K562 (cell line): ENCODE results near the gene TIPARP. TPM values are rescaled to one million over a fixed set of nuclear protein-coding genes. Genes with fewer than 3 reads are reported as not detected.

ENCODE experiments used
- ATAC-seq: fragments of 200-7000 bp; cut with Tn5 transposase; 3 replicates; pipeline ENCODE4 v1.9.1; 2020; ENCODE audit warnings: moderate library complexity
- BruUV-seq: library from RNA; stranded (reverse); fragments of 400-500 nt; replicated peaks from 2 replicates; lab custom pipeline; 2021; lab: Mats Ljungman, UMichigan
- CTCF ChIA-PET: fragments of 300-600 bp; formaldehyde crosslinking; extraction: SDS; loops from one replicate; lab custom pipeline; 2021; ENCODE audit warnings: low intra/inter-chr PET ratio; lab: Yijun Ruan, JAX
- POLR2A ChIA-PET: fragments of 300-600, 350-650 bp; sonication (Branson Sonifier 250); formaldehyde crosslinking; extraction: SDS; loops from one replicate; lab custom pipeline; 2021; ENCODE audit warnings: antibody characterized with exemption, inconsistent platforms; lab: Yijun Ruan, JAX
- DNase-seq, 4 experiments: peaks; one replicate each; pipeline versions ENCODE4 v3.0.0 to v3.0.0-alpha.2; 2011 to 2018; ENCODE audit warnings: low spot score in 3 of 4, mixed read lengths in 3 of 4; ENCODE audit errors: extremely low read depth in 1 of 4
- FAIRE-seq: peaks from 2 replicates; lab custom pipeline; 2011; peaks lifted over from hg19 to GRCh38; lab: Jason Lieb, UNC
- H2AFZ ChIP-seq: 2 replicates; pipeline ENCODE4 v1.6.0; 2011; ENCODE audit warnings: low read depth, low read length, control low read depth, inconsistent platforms
- H3K27ac ChIP-seq: fragments of 200-600 bp; 3 replicates; pipeline ENCODE4 v1.8.0; 2011; ENCODE audit warnings: low read depth, mild to moderate bottlenecking, control low read depth, inconsistent platforms, low read length, moderate library complexity, mixed read lengths; ENCODE audit errors: extremely low read depth
- H3K27me3 ChIP-seq, 2 experiments: fragments of 300-600 bp in 1 of 2; 2 replicates in 1 of 2; 3 replicates in 1 of 2; pipeline versions ENCODE4 v1.6.0 to v1.8.0; 2011; ENCODE audit warnings: inconsistent platforms in 2 of 2, low read length in 2 of 2, mild to moderate bottlenecking in 1 of 2, mixed read lengths in 1 of 2, moderate library complexity in 1 of 2; ENCODE audit not compliant: control insufficient read depth in 2 of 2, insufficient read depth in 2 of 2
- H3K36me3 ChIP-seq: fragments of 300-600 bp; 3 replicates; pipeline ENCODE4 v1.8.0; 2011; ENCODE audit warnings: mild to moderate bottlenecking, low read length, inconsistent platforms; ENCODE audit not compliant: control insufficient read depth, insufficient read depth
- H3K4me1 ChIP-seq, 2 experiments: fragments of 200-600 bp in 1 of 2; replicated peaks in 1 of 2; 2 replicates in 1 of 2; 3 replicates in 1 of 2; pipeline versions ENCODE4 v1.5.1 to v1.8.0; 2011; ENCODE audit warnings: inconsistent platforms in 2 of 2, low read length in 2 of 2, mild to moderate bottlenecking in 1 of 2, mixed read lengths in 1 of 2, moderate library complexity in 1 of 2; ENCODE audit not compliant: control insufficient read depth in 2 of 2, insufficient read depth in 2 of 2
- H3K4me2 ChIP-seq: 2 replicates; pipeline ENCODE4 v1.6.1; 2011; ENCODE audit warnings: low read length, control low read depth, inconsistent platforms, mixed read lengths; ENCODE audit not compliant: insufficient read depth
- H3K4me3 ChIP-seq: fragments of 200-600 bp; sonication (generic), shearing (Covaris generic); 2 replicates; pipeline ENCODE4 v1.5.1; 2016; ENCODE audit warnings: control low read depth, inconsistent platforms
- H3K79me2 ChIP-seq: fragments of 200-600 bp; 3 replicates; pipeline ENCODE4 v1.8.0; 2011; ENCODE audit warnings: low read length, inconsistent platforms; ENCODE audit not compliant: control insufficient read depth, insufficient read depth
- H3K9ac ChIP-seq, 2 experiments: 2 replicates each; pipeline versions ENCODE4 v1.6.0 to v1.6.1; 2011; ENCODE audit warnings: low read depth in 2 of 2, low read length in 2 of 2, control low read depth in 1 of 2, inconsistent platforms in 1 of 2, mild to moderate bottlenecking in 1 of 2, mixed read lengths in 1 of 2; ENCODE audit not compliant: insufficient read depth in 1 of 2
- H3K9me1 ChIP-seq: one replicate; pipeline ENCODE4 v1.6.0; 2011; ENCODE audit warnings: inconsistent platforms, mild to moderate bottlenecking, low read length, moderate library complexity; ENCODE audit not compliant: control insufficient read depth, insufficient read depth
- H3K9me3 ChIP-seq: replicated peaks from 2 replicates; pipeline ENCODE4 v1.5.1; 2011; ENCODE audit warnings: low read depth, low read length, inconsistent platforms; ENCODE audit not compliant: control insufficient read depth, insufficient read depth
- H4K20me1 ChIP-seq: replicated peaks from 2 replicates; pipeline ENCODE4 v1.6.1; 2011; ENCODE audit warnings: low read length, inconsistent platforms, mixed read lengths; ENCODE audit not compliant: control insufficient read depth, insufficient read depth
- JUN ChIP-seq, 2 experiments: sonication (generic) in 1 of 2; formaldehyde crosslinking in 1 of 2; IDR thresholded peaks; 2 replicates each; pipeline versions ENCODE4 v1.6.1 to v1.8.0; 2012 to 2022; ENCODE audit warnings: borderline replicate concordance in 2 of 2, mild to moderate bottlenecking in 2 of 2, improper control_type of control experiment in 1 of 2, low read depth in 1 of 2, low read length in 1 of 2, missing genetic modification reagents in 1 of 2
- KAT2B ChIP-seq: IDR thresholded peaks from one replicate; pipeline ENCODE4 v1.6.1; 2012; ENCODE audit warnings: low read depth, mild to moderate bottlenecking, control low read depth, inconsistent platforms, low read length, moderate library complexity
- KLF10 ChIP-seq: fragments of 250-450 bp; sonication (Bioruptor Pico); IDR thresholded peaks from 2 replicates; pipeline ENCODE4 v1.6.1; 2021; ENCODE audit warnings: matching md5 sums
- KLF13 ChIP-seq: fragments of 450-650 bp; IDR thresholded peaks from 2 replicates; pipeline ENCODE4 v1.6.1; 2016; ENCODE audit warnings: missing genetic modification characterization, low read depth, mild to moderate bottlenecking, missing compliant biosample characterization, moderate library complexity, borderline replicate concordance
- MAFG ChIP-seq: fragments of 450-650 bp; conservative IDR thresholded peaks from 2 replicates; pipeline ENCODE4 v1.6.1; 2016; ENCODE audit warnings: missing genetic modification characterization, missing compliant biosample characterization
- PHF20 ChIP-seq: fragments of 450-650 bp; IDR thresholded peaks from 2 replicates; pipeline ENCODE4 v1.6.1; 2018; ENCODE audit not compliant: partially characterized antibody
- RAD51 ChIP-seq: fragments of 450-650 bp; IDR thresholded peaks from 2 replicates; pipeline ENCODE4 v1.7.1; 2016; ENCODE audit warnings: low read depth, mild to moderate bottlenecking, borderline replicate concordance
- SP2 ChIP-seq: IDR thresholded peaks from 2 replicates; pipeline ENCODE4 v1.6.1; 2011; ENCODE audit warnings: mild to moderate bottlenecking, low read depth, low read length, moderate library complexity; ENCODE audit not compliant: poor library complexity, severe bottlenecking; ENCODE audit errors: extremely low read depth
- STAT5B ChIP-seq: fragments of 250-450 bp; sonication (Bioruptor Pico); IDR thresholded peaks from 2 replicates; pipeline ENCODE4 v1.8.0; 2021; ENCODE audit warnings: mild to moderate bottlenecking, inconsistent platforms
- TFAP4 ChIP-seq: sonication (generic); formaldehyde crosslinking; IDR thresholded peaks from 2 replicates; pipeline ENCODE4 v1.8.0; 2022; ENCODE audit warnings: missing genetic modification reagents, mild to moderate bottlenecking, moderate library complexity, borderline replicate concordance
- THRB ChIP-seq: fragments of 450-650 bp; formaldehyde crosslinking; conservative IDR thresholded peaks from 2 replicates; pipeline ENCODE4 v1.4.0; 2022; ENCODE audit warnings: mild to moderate bottlenecking, missing genetic modification characterization
- XRCC3 ChIP-seq: fragments of 450-650 bp; IDR thresholded peaks from 2 replicates; pipeline ENCODE4 v1.6.1; 2017; ENCODE audit warnings: mild to moderate bottlenecking, moderate library complexity
- ZNF12 ChIP-seq: sonication (generic); formaldehyde crosslinking; IDR thresholded peaks from 2 replicates; pipeline ENCODE4 v1.4.0; 2020; ENCODE audit warnings: mild to moderate bottlenecking, missing genetic modification reagents
- ZNF134 ChIP-seq: fragments of 250-450 bp; sonication (Bioruptor Pico); conservative IDR thresholded peaks from 2 replicates; pipeline ENCODE4 v1.4.0; 2020
- ZNF24 ChIP-seq: fragments of 450-650 bp; IDR thresholded peaks from 2 replicates; pipeline ENCODE4 v1.6.1; 2016
- WGBS: fragments of 100-300 bp; shearing (Covaris generic); methylation state at CpG from one replicate; pipeline ENCODE4 v1.1.6; 2016; ENCODE audit warnings: low coverage, mixed read lengths; ENCODE audit not compliant: insufficient coverage; ENCODE audit errors: missing lambda C conversion rate; 5-methylcytosine and 5-hydroxymethylcytosine counted together
- in situ Hi-C: fragments of 300-500 bp; cut with MboI; formaldehyde crosslinking; loops from 4 replicates; pipeline ENCODE4 v1.15.0; 2018; ENCODE audit warnings: inconsistent platforms, mixed read lengths
- intact Hi-C: fragments of 100-400 bp; cut with micrococcal nuclease; formaldehyde crosslinking; loops from 2 replicates; pipeline ENCODE4 v1.14.2; 2022
- polyA plus RNA-seq, 8 experiments: library from polyadenylated mRNA; depleted of rRNA in 4 of 8; stranded (reverse) in 5 of 8; unstranded in 3 of 8; fragments of >200 nt; fragmentation: Nextera tagmentation in 2 of 8; fragmentation: Illumina TruSeq in 1 of 8; extraction: Ambion mirVana in 2 of 8; extraction: Trizol in 1 of 8; gene quantifications; 2 replicates each; pipeline versions ENCODE4 v1.2.1 to v1.2.3, GENCODE V29; 2011 to 2014; ENCODE audit warnings: inconsistent platforms in 1 of 8, missing spikeins in 1 of 8
- total RNA-seq, 7 experiments: library from RNA; depleted of rRNA in 6 of 7; stranded (reverse); fragments of >200 nt in 6 of 7; fragmentation: Illumina TruSeq in 2 of 7; extraction: Trizol in 2 of 7; gene quantifications; 2 replicates each; pipeline versions ENCODE4 v1.2.1 to v1.2.3, GENCODE V29; 2011 to 2021; ENCODE audit warnings: low replicate concordance in 1 of 7

The TIPARP gene
- total and polyA plus RNA-seq, 9 of the 15 experiments (the other 6 are each of a cell fraction or from before 2014, with no cell fraction given) = 2.4 to 29.4 (median 15.1) TPM

- ChIA-PET POLR2A (interaction anchor here (0.9 to 1.6 kb wide), 4 partner anchors 15 to 35 kb away, joined by 3 to 4 read pairs (median 3); no protein-coding TSS in a partner anchor), CTCF (no interaction called here)
- H3K27me3 ChIP-seq = no peaks in the 10 kb centered on the region
- no peaks in the 10 kb centered on the region for H3K9me3 ChIP-seq
- no TSS peak for BruUV-seq
- DNase-seq (no peak), FAIRE-seq (no peak), ATAC-seq (no peak)
- H3K4me3 ChIP-seq = no peak overlapping the region
- H4K20me1 ChIP-seq = no peaks in the 10 kb centered on the region
- H2AFZ ChIP-seq = no peak overlapping the region
- H3K9ac ChIP-seq = no peak overlapping the region
- TF ChIP-seq ZNF12 (CRISPR knock-in tag) = peak; percentile 92; the same call in 1 of the 2 replicates
- no peak for TF ChIP-seq PHF20
- H3K36me3 ChIP-seq = no peaks in the 10 kb centered on the region
- H3K9me1 ChIP-seq = no peaks in the 10 kb centered on the region
- H3K4me1 ChIP-seq = peaks cover 10 to 17% of the 10 kb centered on the region in 2 experiments; a peak in 4 of 5 replicates
- no peak overlapping the region for H3K27ac ChIP-seq
- no peaks in the 10 kb centered on the region for H3K79me2 ChIP-seq
- in situ Hi-C loops = no loop called here
- intact Hi-C loops = no loop called here
- H3K4me2 ChIP-seq = no peak overlapping the region
These were observed 27.4 kb upstream of the TIPARP start for GRCh38 chr3:156646958-156647357.

GRCh38 chr3:156648086-156648485 lies 26.3 kb upstream of the TIPARP start:
- peaks cover 8 to 13% of the 10 kb centered on the region in 2 experiments; a peak in 4 of 5 replicates for H3K4me1 ChIP-seq
- in situ Hi-C loops = no loop called here
- no peak overlapping the region for H2AFZ ChIP-seq
- no peak for DNase-seq
- no TSS peak for BruUV-seq
- 25% methylated on average over 3 of the region's 3 CpGs for WGBS
- no peaks in the 10 kb centered on the region for H3K9me3 ChIP-seq
- no peaks in the 10 kb centered on the region for H3K27me3 ChIP-seq
- no peak for FAIRE-seq
- no peaks in the 10 kb centered on the region for H3K36me3 ChIP-seq
- no peak overlapping the region for H3K9ac ChIP-seq
- H3K4me2 ChIP-seq = no peak overlapping the region
- POLR2A ChIA-PET = interaction anchor here (0.6 to 1.1 kb wide), 4 partner anchors 11 to 54 kb away, joined by 3 to 4 read pairs (median 3); no protein-coding TSS in a partner anchor
- no peak overlapping the region for H3K4me3 ChIP-seq
- no peak for TF ChIP-seq KLF10 (CRISPR knock-in tag)
- TF ChIP-seq SP2 = no peak
- TF ChIP-seq STAT5B = no peak
- no peak for TF ChIP-seq RAD51
- no peak for TF ChIP-seq THRB (CRISPR knock-in tag)
- no peak for TF ChIP-seq MAFG (tag)
- TF ChIP-seq KLF13 (tag) = no peak
- TF ChIP-seq ZNF24 = no peak
- no peak for TF ChIP-seq XRCC3
- no peak for TF ChIP-seq ZNF134 (CRISPR knock-in tag)
- no peak for TF ChIP-seq TFAP4 (CRISPR knock-in tag)
- no peak for TF ChIP-seq KAT2B
- TF ChIP-seq JUN (IDR thresholded peaks at IDR 0.05; ENCODE audit: borderline replicate concordance, low read depth, low read length) = no peak
- no peak for TF ChIP-seq JUN (CRISPR knock-in tag; IDR thresholded peaks at IDR 0.05; ENCODE audit: borderline replicate concordance)
- TF ChIP-seq, all 486 proteins: peak for 0
- no peaks in the 10 kb centered on the region for H3K9me1 ChIP-seq
- no peak overlapping the region for H3K27ac ChIP-seq
- CTCF ChIA-PET = no interaction called here
- no peaks in the 10 kb centered on the region for H3K79me2 ChIP-seq
- no peak for ATAC-seq
- intact Hi-C loops = no loop called here
- H4K20me1 ChIP-seq = no peaks in the 10 kb centered on the region
